ENCODE data around the gene COBL.

GRCh38 chr7:51188987-51189386 is 127.6 kb downstream of the COBL start:
- TF ChIP-seq SP1 (IDR thresholded peaks at IDR 0.05) (no peak), BHLHE40 (IDR thresholded peaks at IDR 0.05; ENCODE audit: borderline replicate concordance) (no peak), FOXM1 (IDR thresholded peaks at IDR 0.05; ENCODE audit: borderline replicate concordance) (no peak), CTBP1 (IDR thresholded peaks at IDR 0.05; ENCODE audit: borderline replicate concordance) (no peak), FOXA1 (IDR thresholded peaks at IDR 0.05) (no peak), FOXK2 (IDR thresholded peaks at IDR 0.05) (no peak), TARDBP (IDR thresholded peaks at IDR 0.05) (no peak), ELF4 (IDR thresholded peaks at IDR 0.05) (no peak), SUZ12 (IDR thresholded peaks at IDR 0.05) (no peak), PKNOX1 (IDR thresholded peaks at IDR 0.05) (no peak), L3MBTL2 (conservative IDR thresholded peaks at IDR 0.05) (no peak), HDGF (IDR thresholded peaks at IDR 0.05; ENCODE audit: borderline replicate concordance) (no peak), NFRKB (IDR thresholded peaks at IDR 0.05) (no peak)
